ENCODE results near the gene PLK5.

The PLK5 gene

DNA sequence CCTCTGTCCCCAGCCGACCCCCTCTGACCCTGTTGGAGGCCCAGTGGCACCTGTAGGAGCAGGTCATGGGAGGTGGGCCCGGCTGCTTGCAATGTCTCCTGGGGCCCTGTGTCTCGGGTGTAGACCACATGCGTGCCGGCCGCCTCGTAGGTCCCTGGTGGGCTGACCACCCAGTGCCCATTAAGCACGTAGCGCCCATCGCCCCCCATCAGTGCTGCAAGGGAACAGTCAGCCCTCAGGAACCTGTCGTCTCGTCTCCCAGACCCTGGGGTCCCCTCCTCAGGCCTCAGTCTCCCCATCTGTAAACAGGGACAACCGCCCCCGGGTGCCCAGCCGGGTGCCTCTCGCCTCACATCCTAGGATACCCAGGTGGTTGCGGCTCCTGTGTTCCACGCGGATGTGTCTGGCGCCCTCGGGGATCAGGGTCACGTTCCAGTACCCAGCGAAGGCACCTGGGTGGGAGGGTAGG lies 16.7 kb upstream of the PLK5 start:
- no peak overlapping the region for H3K4me3 ChIP-seq (ENCODE audit: low read depth, low read length)
- TF ChIP-seq, protein P1, sequence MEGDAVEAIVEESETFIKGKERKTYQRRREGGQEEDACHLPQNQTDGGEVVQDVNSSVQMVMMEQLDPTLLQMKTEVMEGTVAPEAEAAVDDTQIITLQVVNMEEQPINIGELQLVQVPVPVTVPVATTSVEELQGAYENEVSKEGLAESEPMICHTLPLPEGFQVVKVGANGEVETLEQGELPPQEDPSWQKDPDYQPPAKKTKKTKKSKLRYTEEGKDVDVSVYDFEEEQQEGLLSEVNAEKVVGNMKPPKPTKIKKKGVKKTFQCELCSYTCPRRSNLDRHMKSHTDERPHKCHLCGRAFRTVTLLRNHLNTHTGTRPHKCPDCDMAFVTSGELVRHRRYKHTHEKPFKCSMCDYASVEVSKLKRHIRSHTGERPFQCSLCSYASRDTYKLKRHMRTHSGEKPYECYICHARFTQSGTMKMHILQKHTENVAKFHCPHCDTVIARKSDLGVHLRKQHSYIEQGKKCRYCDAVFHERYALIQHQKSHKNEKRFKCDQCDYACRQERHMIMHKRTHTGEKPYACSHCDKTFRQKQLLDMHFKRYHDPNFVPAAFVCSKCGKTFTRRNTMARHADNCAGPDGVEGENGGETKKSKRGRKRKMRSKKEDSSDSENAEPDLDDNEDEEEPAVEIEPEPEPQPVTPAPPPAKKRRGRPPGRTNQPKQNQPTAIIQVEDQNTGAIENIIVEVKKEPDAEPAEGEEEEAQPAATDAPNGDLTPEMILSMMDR (IDR thresholded peaks at IDR 0.05; ENCODE audit: low read depth, low read length): no peak

DNA sequence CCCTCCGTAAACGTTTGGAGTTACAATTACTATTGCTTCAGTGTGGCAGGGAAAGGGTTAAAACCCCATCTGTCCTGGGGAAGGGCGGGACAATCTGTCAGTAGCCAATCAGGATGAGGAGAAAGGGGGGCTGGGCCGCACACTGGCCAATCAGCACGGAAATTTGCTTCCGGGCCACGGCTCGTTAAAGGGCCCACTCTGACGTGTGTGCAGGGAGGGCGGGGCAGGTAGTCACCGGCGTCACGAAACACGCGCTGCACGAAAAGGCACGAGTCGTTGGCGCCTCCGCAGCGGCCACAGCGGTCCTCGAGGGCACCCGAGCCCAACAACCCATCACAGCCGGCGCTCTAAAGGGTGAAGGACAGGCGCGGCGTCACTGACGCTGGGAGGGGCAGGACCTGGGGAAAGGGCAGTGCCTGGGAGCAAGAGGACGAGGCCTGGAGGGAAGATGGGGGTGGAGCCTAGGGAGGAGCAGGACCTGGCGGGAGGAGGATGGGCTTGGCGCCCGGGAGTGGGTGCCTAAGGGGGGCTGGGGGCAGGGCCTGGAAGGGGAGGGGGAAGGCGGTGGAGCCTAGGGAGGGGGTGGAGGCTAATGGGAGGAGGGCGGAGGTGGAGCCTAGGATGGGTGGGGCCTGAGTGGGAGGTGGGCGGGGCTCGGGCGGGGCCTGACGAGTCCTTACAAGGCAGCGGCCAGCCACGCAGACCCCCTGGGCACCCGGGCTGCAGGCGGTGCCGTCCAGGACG lies 15.9 kb upstream of the PLK5 start:
- H3K4me3 ChIP-seq (ENCODE audit: low read depth, low read length): peak overlapping the region; percentile 49
- TF ChIP-seq, protein P1 (IDR thresholded peaks at IDR 0.05; ENCODE audit: low read depth, low read length): no peak

DNA sequence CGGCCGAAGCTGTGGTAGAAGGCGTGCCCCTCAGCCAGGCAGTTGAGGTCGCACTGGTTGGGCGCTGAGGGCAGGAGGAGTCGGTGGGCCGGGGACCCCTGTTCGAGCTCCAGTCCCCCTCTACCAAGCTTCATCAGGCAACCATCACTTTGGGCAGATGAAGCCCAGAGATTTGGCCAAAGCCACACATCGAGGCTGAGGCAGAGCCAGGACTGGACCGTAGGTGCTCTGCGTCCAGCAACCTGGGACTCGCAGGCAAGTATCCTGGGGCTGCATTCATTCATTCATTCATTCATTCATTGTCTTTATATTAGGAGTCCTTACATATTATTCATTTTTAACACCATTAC lies 15.4 kb upstream of the PLK5 start:
- TF ChIP-seq, protein P1 (IDR thresholded peaks at IDR 0.05; ENCODE audit: low read depth, low read length): no peak

DNA sequence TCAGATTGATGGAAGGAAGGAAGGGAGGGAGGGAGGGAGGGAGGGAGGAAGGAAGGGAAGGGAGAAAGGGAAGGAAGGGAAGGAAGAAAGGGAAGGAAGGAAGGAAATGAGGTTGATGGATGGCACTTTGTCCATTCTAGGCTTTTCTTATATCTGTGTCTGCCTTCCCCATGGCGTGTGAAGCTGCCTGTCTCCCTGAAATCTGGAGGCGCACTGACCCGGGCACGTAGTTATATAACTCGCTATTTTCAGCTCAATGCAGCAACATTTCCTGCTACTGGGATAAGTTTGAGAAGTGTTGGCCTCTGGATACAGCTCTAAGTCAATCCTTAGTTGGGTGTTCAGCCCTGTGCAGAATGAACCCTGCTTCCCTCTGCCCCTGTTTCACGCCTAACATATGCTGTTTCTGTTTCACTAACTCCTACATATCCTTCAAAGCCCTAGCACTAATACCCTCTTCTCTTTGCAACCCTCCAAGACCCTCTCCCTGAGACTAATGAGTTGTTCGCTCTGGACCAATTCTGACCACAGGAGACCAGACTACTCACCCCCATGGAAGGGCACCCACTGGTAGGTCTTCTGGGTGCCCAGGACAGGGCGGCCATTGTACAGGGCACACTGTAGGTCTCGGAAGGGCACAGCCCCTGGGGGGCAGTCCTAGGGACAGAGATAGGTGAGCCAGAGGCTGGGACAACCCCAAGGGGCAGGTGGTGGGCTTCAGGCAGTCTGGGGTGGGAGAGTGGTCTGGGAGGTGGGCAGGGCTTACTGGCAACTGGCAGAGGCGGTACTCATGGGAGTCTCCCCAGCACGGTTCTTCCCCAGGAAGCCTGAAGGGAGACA lies 14.1 kb upstream of the PLK5 start:
- TF ChIP-seq, protein P1 (IDR thresholded peaks at IDR 0.05; ENCODE audit: low read depth, low read length): no peak
- no peak overlapping the region for H3K4me3 ChIP-seq (ENCODE audit: low read depth, low read length)

More for the DNA sequence above, 15.4 kb upstream of the PLK5 start:
- 0 out of 2 replicates have a peak overlapping the region, but pooled peaks have one; percentile 17 for H3K4me3 ChIP-seq (ENCODE audit: low read depth, low read length)

DNA sequence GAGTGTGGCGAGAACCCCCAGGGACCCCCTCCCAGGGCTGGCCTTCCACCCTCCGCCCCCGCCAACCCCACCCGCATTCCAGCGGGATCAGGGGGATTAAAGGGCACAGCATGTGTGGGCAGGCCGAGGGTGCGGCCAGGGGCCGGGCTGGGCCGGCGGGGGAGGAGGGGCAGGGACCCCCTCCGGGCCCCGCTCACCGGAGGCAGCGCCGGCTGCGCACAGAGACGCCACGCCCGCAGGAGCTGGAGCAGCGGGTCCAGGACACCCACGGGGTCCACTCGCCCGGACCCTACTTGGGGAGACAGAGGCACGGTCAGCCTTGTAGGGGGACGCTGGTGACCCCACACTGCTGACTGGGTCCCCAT lies 13.5 kb upstream of the PLK5 start:
- H3K4me3 ChIP-seq (ENCODE audit: low read depth, low read length): no peak overlapping the region
- TF ChIP-seq, protein P1 (IDR thresholded peaks at IDR 0.05; ENCODE audit: low read depth, low read length): no peak

DNA sequence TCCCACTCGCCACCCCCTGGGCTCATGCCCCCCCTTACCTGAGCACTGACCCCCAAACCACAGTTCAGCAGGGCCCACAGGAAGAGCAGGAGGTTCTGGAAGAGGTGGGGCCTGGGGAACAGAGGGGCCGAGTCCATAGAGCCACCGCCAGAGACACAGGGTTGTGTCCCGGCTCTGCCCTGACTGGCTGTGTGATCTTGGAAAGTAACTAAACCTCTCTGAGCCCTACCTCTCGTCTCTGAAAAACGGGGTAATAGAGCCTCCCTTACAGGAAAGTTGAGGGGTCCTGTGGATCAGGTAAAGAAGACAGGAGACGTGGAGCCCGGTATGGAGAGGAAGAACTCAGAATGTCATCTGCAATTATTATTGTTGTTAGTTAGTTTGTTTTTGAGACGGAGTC lies 13.1 kb upstream of the PLK5 start:
- H3K4me3 ChIP-seq (ENCODE audit: low read depth, low read length): no peak overlapping the region
- TF ChIP-seq, protein P1 (IDR thresholded peaks at IDR 0.05; ENCODE audit: low read depth, low read length): no peak
